ENCODE data around the gene FRMD1.

The FRMD1 gene

DNA sequence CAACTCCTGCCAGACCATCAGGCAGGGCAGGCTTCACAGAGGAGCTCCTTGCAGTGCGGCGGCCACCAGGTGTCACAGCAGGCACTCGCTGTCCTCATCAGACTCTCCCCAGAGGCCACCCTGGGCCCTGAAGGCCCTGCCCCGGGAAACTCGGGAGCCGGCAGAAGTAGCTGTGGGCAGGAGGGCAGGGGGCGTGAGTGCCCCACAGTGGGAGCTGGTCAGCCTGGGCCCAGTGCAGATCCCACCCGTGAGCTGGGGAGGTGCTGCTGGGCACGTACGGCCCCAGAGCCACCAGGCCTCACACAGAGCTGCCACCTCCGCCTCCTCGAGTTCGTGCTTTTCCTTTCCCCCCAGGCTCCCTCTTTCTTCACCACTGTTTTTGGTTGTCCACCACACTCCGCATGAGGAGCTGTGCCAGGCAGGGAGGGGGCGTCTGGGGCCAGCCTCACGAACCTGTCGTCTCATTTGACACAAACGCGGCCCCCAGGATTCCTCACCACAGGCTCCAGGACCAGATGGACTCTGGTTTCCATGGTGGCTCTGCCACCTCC is 33.8 kb downstream of the FRMD1 start:
- no peak overlapping the region for H3K4me3 ChIP-seq (ENCODE audit: low read depth, low read length)
- H3K79me2 ChIP-seq (ENCODE audit: control insufficient read depth, insufficient read depth, low read length, unreplicated experiment): no peaks in the 10 kb centered on the region
- no peak overlapping the region for H2AFZ ChIP-seq (ENCODE audit: low read length, unreplicated experiment)
- no peak overlapping the region for H3K27ac ChIP-seq (ENCODE audit: low read depth, low read length)
- no peaks in the 10 kb centered on the region for H3K4me1 ChIP-seq (ENCODE audit: control insufficient read depth, insufficient read depth, low read length, unreplicated experiment)
- H3K36me3 ChIP-seq (ENCODE audit: insufficient read depth, low read length): no peaks in the 10 kb centered on the region
- no peaks in the 10 kb centered on the region for H3K27me3 ChIP-seq (ENCODE audit: insufficient read depth, low read length)

DNA sequence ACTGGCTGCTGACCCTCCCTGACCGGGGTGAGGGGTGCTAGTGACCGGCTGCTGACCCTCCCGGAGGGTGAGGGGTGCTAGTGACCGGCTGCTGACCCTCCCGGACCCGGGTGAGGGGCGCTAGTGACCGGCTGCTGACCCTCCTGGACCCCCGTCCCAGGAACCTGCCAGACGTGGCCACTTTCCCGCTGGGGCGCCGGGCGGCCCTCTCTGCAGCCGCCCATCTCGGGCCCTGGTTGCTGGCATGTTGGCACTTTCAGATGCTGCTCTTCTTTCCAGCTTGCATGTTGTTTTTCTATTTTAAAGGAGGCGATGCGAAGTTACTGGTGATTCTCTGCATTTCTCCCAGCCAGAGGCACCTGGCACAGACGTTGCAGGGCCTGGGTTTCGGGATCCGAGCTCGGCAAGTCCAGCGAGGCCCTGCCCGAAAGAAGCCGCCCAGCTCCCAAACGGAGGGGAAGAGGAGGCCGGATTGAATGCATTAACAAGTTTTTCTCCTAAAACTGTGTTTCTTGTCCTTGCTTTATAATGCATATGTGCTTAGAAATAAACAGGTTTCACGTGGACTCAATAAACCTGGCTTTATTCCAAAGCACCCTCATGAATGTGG is 34.4 kb downstream of the FRMD1 start:
- Histone ChIP-seq H3K27ac (ENCODE audit: low read depth, low read length) (no peak overlapping the region), H3K4me3 (ENCODE audit: low read depth, low read length) (no peak overlapping the region), H3K36me3 (ENCODE audit: insufficient read depth, low read length) (no peaks in the 10 kb centered on the region), H2AFZ (ENCODE audit: low read length, unreplicated experiment) (no peak overlapping the region), H3K79me2 (ENCODE audit: control insufficient read depth, insufficient read depth, low read length, unreplicated experiment) (no peaks in the 10 kb centered on the region), H3K4me1 (ENCODE audit: control insufficient read depth, insufficient read depth, low read length, unreplicated experiment) (no peaks in the 10 kb centered on the region), H3K27me3 (ENCODE audit: insufficient read depth, low read length) (no peaks in the 10 kb centered on the region)

DNA sequence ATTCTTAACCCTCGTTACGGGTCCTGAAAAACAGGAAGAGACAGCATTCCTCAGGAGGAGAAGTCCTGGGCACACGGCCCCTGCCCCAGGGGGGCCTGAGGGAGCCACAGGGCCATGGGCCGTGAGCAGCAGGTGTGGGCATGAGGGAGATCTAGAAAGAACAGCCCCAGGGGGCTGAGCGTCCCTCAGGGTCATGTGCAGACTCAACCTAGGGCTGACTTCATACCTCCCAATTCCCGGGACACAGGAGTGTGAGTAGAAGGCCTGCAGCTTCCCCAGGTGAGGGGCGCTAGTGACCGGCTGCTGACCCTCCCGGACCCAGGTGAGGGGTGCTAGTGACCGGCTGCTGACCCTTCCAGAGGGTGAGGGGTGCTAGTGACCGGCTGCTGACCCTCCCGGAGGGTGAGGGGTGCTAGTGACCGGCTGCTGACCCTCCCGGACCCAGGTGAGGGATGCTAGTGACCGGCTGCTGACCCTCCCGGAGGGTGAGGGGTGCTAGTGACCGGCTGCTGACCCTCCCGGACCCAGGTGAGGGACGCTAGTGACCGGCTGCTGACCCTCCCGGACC is 35.1 kb downstream of the FRMD1 start:
- no peak overlapping the region for H3K4me3 ChIP-seq (ENCODE audit: low read depth, low read length)
- no peaks in the 10 kb centered on the region for H3K27me3 ChIP-seq (ENCODE audit: insufficient read depth, low read length)

DNA sequence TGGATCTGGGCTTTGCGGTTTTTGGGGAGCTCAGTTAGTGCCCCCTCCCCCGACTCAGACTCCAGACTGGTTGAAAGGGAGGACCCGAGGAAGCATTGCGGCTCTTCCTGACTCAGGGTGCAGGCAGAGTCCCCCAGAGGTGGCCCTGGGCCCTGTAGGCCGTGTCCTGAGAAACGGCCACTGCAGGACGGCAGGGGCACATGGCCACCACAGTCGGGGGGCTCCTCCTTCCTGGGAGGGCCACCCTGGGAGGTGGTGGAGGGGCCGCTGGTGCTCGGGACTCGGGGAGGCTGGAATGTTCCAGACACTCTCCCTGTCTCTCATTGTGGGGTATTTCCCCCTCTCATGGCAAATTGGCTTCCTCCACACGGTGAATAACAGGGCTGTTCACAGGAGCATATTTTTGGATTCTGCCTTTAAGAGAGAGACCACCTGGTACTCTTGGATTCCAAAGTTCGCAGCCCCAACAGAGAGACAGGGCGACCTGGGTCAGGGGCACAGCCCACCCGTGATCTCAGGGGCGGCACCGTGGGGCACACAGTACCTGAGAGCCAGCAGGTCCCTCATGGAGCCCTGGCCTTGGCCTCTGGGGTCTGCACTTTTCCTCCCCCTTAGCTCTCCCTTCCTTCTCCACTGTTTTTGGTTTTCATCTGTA is 35.7 kb downstream of the FRMD1 start:
- Histone ChIP-seq H3K27me3 (ENCODE audit: insufficient read depth, low read length) (no peaks in the 10 kb centered on the region), H3K27ac (ENCODE audit: low read depth, low read length) (no peak overlapping the region), H3K36me3 (ENCODE audit: insufficient read depth, low read length) (no peaks in the 10 kb centered on the region), H2AFZ (ENCODE audit: low read length, unreplicated experiment) (no peak overlapping the region), H3K4me1 (ENCODE audit: control insufficient read depth, insufficient read depth, low read length, unreplicated experiment) (no peaks in the 10 kb centered on the region), H3K79me2 (ENCODE audit: control insufficient read depth, insufficient read depth, low read length, unreplicated experiment) (no peaks in the 10 kb centered on the region), H3K4me3 (ENCODE audit: low read depth, low read length) (no peak overlapping the region)

More for the DNA sequence above, 35.1 kb downstream of the FRMD1 start:
- Histone ChIP-seq H3K27ac (ENCODE audit: low read depth, low read length) (no peak overlapping the region), H2AFZ (ENCODE audit: low read length, unreplicated experiment) (no peak overlapping the region), H3K79me2 (ENCODE audit: control insufficient read depth, insufficient read depth, low read length, unreplicated experiment) (no peaks in the 10 kb centered on the region), H3K36me3 (ENCODE audit: insufficient read depth, low read length) (no peaks in the 10 kb centered on the region), H3K4me1 (ENCODE audit: control insufficient read depth, insufficient read depth, low read length, unreplicated experiment) (no peaks in the 10 kb centered on the region)

DNA sequence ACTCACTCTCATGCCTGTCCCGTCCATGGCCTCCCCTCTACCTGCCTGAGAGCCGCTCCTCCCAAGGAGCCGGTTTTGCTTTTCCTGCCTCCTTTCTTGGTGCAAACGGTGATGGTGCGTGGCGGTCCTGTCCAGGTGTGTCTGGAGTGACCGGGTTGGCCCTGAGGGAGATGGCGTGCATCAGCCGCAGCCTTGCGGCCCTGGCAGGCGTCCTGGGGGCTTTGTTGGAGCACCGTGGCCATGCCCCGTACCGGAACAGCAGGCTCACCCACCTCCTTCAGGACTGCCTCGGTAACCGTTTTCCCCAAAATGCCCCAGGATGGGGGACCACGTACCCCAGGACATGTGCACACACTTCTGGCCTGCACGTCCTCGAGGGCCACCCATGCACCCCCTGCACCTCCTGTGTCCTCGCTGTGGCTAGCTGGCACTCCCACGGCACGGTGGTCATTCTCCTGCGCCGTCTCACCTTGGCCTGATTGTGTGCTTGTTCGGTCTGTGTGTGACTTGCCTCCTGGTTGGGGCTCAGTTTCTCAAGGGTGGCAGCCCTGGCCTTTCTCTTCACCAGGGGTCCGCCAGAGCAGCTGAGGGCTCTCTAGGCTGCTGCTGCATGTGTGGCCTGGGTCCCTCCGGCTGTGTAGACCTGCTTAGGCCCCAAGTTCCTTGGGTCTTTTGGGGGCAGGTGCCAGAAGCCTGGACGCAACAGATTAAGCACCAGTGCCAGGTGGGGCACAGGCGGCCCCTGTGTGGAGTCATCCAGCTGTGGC is 36.4 kb downstream of the FRMD1 start:
- no peak overlapping the region for H3K27ac ChIP-seq (ENCODE audit: low read depth, low read length)

DNA sequence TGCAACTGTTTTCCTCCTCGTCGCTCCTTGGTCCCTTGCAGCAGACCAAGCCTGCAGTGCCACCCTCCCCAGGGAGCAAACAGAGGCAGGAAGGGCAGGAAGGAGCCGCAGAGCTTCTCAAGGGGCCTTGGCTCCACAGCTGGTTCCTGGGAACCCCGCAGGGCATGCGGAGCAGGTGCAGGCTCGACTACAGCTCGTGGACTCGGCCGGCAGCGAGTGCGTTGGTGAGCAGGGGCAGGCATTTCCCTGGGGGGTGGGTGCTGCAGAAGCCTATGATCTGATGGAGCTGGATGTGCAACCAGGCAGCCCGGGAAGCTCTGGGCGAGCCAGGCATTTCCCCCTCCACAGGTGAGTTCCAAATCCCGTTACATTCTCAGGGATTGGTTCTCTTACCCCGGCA is 37.1 kb downstream of the FRMD1 start:
- H2AFZ ChIP-seq (ENCODE audit: low read length, unreplicated experiment): no peak overlapping the region
- H3K4me1 ChIP-seq (ENCODE audit: control insufficient read depth, insufficient read depth, low read length, unreplicated experiment): no peaks in the 10 kb centered on the region
- H3K79me2 ChIP-seq (ENCODE audit: control insufficient read depth, insufficient read depth, low read length, unreplicated experiment): no peaks in the 10 kb centered on the region
- no peaks in the 10 kb centered on the region for H3K27me3 ChIP-seq (ENCODE audit: insufficient read depth, low read length)
- H3K36me3 ChIP-seq (ENCODE audit: insufficient read depth, low read length): no peaks in the 10 kb centered on the region
- H3K27ac ChIP-seq (ENCODE audit: low read depth, low read length): no peak overlapping the region
- H3K4me3 ChIP-seq (ENCODE audit: low read depth, low read length): no peak overlapping the region

More for the DNA sequence above, 36.4 kb downstream of the FRMD1 start:
- Histone ChIP-seq H2AFZ (ENCODE audit: low read length, unreplicated experiment) (no peak overlapping the region), H3K79me2 (ENCODE audit: control insufficient read depth, insufficient read depth, low read length, unreplicated experiment) (no peaks in the 10 kb centered on the region), H3K4me1 (ENCODE audit: control insufficient read depth, insufficient read depth, low read length, unreplicated experiment) (no peaks in the 10 kb centered on the region), H3K27me3 (ENCODE audit: insufficient read depth, low read length) (no peaks in the 10 kb centered on the region), H3K4me3 (ENCODE audit: low read depth, low read length) (no peak overlapping the region), H3K36me3 (ENCODE audit: insufficient read depth, low read length) (no peaks in the 10 kb centered on the region)

DNA sequence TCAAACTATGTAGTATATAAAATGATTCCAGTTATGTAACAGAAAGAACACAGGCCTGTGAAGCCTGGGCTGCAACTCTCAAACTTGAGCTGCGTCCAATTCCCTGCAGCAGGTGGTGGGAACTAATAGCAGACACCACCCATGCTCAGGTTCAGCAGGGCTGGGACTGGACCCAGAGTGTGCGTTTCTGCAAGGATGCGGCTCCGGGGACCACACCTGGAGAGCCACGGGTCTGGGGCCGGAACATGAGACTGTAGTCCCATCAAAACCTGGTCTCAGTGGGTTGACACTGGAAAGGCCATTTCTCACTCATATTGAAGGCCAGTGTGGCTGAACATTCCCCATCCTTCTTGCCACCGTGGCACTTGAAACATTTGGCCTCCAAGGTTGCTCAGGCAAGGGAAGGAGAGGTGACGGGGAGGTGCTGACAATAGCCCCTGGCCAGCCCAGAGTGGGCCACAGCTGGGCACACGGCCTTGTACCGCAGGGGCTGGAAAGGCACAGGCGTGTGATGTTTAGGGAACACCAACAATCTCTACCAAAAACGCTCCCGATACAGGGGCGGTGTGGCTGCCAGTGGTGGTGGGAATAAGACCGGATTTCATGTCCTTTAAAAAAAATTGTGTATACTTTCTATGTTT is 38.0 kb downstream of the FRMD1 start:
- no peak overlapping the region for H3K27ac ChIP-seq (ENCODE audit: low read depth, low read length)
- no peaks in the 10 kb centered on the region for H3K27me3 ChIP-seq (ENCODE audit: insufficient read depth, low read length)
- peaks cover 6% of the 10 kb centered on the region for H3K4me1 ChIP-seq (ENCODE audit: control insufficient read depth, insufficient read depth, low read length, unreplicated experiment)
- H2AFZ ChIP-seq (ENCODE audit: low read length, unreplicated experiment): no peak overlapping the region
- no peak overlapping the region for H3K4me3 ChIP-seq (ENCODE audit: low read depth, low read length)
- no peaks in the 10 kb centered on the region for H3K79me2 ChIP-seq (ENCODE audit: control insufficient read depth, insufficient read depth, low read length, unreplicated experiment)
- no peaks in the 10 kb centered on the region for H3K36me3 ChIP-seq (ENCODE audit: insufficient read depth, low read length)

DNA sequence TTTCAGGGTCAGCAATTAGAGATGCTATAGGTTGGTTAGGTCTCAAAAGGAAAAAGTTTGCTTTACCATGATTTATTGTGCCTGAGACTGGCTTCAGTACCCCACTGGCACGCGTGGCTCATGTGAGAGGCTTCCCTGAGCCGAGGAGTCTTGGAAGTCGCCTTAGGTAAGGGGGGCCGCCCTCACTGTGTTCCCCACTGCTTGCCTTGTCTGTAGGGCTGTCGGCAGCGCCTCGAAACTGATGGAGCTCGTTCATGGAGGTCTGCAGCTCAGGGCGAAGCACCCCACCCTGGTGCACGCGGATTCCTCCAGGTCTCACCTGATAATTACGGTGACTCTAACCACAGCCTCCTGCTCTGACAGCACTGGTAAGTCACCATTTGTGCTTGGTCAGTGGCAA is 39.2 kb downstream of the FRMD1 start:
- H3K27me3 ChIP-seq (ENCODE audit: insufficient read depth, low read length): no peaks in the 10 kb centered on the region
- H3K36me3 ChIP-seq (ENCODE audit: insufficient read depth, low read length): no peaks in the 10 kb centered on the region
- peaks cover 6% of the 10 kb centered on the region for H3K4me1 ChIP-seq (ENCODE audit: control insufficient read depth, insufficient read depth, low read length, unreplicated experiment)
- H3K79me2 ChIP-seq (ENCODE audit: control insufficient read depth, insufficient read depth, low read length, unreplicated experiment): no peaks in the 10 kb centered on the region
- no peak overlapping the region for H2AFZ ChIP-seq (ENCODE audit: low read length, unreplicated experiment)
- no peak overlapping the region for H3K4me3 ChIP-seq (ENCODE audit: low read depth, low read length)
- no peak overlapping the region for H3K27ac ChIP-seq (ENCODE audit: low read depth, low read length)

DNA sequence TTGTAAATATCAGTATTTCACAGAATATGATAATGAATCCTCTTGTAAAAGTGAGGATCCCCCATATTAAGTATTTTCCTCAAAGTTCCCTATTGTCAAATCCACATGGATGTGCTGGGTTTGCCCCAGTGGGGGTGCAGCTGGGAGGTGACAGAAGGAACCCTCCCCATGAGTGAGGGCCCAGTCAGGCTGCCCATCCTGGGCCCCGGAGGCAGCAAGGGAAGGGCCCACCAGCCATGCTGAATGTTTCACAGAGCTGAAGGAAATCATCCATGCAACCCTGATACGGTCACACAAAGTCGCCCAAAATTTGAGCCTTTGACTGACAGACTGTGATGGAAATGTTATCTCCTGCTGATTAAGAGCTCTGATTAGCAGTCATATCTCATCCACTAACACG is 39.7 kb downstream of the FRMD1 start:
- H2AFZ ChIP-seq (ENCODE audit: low read length, unreplicated experiment): no peak overlapping the region

DNA sequence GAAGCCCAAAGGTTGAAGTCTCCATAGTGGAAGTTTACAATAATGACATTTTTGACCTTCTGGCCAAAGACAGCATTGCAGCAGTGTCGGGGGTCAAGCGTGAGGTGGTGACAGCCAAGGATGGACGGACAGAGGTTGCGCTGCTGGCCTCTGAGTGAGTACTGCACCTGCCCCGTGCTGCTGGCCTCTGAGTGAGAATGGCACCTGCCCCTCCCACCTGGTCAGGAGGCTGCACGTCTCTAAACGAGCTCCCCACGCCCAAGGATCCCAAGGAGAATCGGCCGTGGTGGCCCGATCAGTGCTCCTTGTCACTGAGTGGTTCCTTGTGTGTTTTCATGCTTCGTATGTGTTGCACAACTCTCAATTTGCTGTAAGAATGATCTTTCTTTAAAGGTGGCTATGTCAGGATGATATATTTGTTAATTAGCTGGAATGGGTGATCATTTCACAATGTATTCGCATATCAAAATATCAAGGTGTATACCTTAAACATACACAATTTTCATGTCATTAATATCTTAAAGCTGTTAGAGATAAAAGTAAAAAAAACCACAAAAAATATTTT is 40.4 kb downstream of the FRMD1 start:
- peaks cover 6% of the 10 kb centered on the region for H3K4me1 ChIP-seq (ENCODE audit: control insufficient read depth, insufficient read depth, low read length, unreplicated experiment)
- no peak overlapping the region for H2AFZ ChIP-seq (ENCODE audit: low read length, unreplicated experiment)
- H3K4me3 ChIP-seq (ENCODE audit: low read depth, low read length): no peak overlapping the region
- H3K27ac ChIP-seq (ENCODE audit: low read depth, low read length): no peak overlapping the region
- no peaks in the 10 kb centered on the region for H3K27me3 ChIP-seq (ENCODE audit: insufficient read depth, low read length)
- no peaks in the 10 kb centered on the region for H3K36me3 ChIP-seq (ENCODE audit: insufficient read depth, low read length)
- no peaks in the 10 kb centered on the region for H3K79me2 ChIP-seq (ENCODE audit: control insufficient read depth, insufficient read depth, low read length, unreplicated experiment)

More for the DNA sequence above, 39.7 kb downstream of the FRMD1 start:
- Histone ChIP-seq H3K36me3 (ENCODE audit: insufficient read depth, low read length) (no peaks in the 10 kb centered on the region), H3K4me3 (ENCODE audit: low read depth, low read length) (no peak overlapping the region), H3K4me1 (ENCODE audit: control insufficient read depth, insufficient read depth, low read length, unreplicated experiment) (peaks cover 6% of the 10 kb centered on the region), H3K79me2 (ENCODE audit: control insufficient read depth, insufficient read depth, low read length, unreplicated experiment) (no peaks in the 10 kb centered on the region), H3K27me3 (ENCODE audit: insufficient read depth, low read length) (no peaks in the 10 kb centered on the region), H3K27ac (ENCODE audit: low read depth, low read length) (no peak overlapping the region)

All from ACC112 (cell line).